ENCODE results near the gene OR14A2. TPM values are rescaled to one million over a fixed set of nuclear protein-coding genes. Genes with fewer than 3 reads are reported as not detected.

Gene OR14A2
- total RNA-seq, 1 donor from 2014 or later: not detected

Other genes starting within 250 kb of the OR14A2 start
- gene OR2C3, start 211.7 kb downstream of the OR14A2 start, total RNA-seq: 0.03 TPM
- 0.05 TPM for gene GCSAML, start 199.0 kb downstream of the OR14A2 start, total RNA-seq
- gene OR2G2, start 159.8 kb downstream of the OR14A2 start, total RNA-seq: not detected
- not detected for gene OR2G3, start 142.6 kb downstream of the OR14A2 start, total RNA-seq
- gene OR13G1, start 68.4 kb downstream of the OR14A2 start, total RNA-seq: not detected
- gene OR6F1, start 31.5 kb downstream of the OR14A2 start, total RNA-seq: not detected
- not detected for gene OR14K1, start 9.5 kb downstream of the OR14A2 start, total RNA-seq
- gene OR1C1, start 12.4 kb upstream of the OR14A2 start, total RNA-seq: not detected
- not detected for gene OR14A16, start 76.0 kb upstream of the OR14A2 start, total RNA-seq
- gene OR11L1, start 93.8 kb upstream of the OR14A2 start, total RNA-seq: not detected
- 0.27 TPM for gene TRIM58, start 109.0 kb upstream of the OR14A2 start, total RNA-seq
- not detected for gene OR2W3, start 147.4 kb upstream of the OR14A2 start, total RNA-seq
- not detected for gene OR2T8, start 172.1 kb upstream of the OR14A2 start, total RNA-seq
- gene OR2AJ1, start 176.7 kb upstream of the OR14A2 start, total RNA-seq: not detected
- not detected for gene OR2L8, start 200.7 kb upstream of the OR14A2 start, total RNA-seq
- not detected for gene OR2AK2, start 217.1 kb upstream of the OR14A2 start, total RNA-seq